HepG2 (cell line): ENCODE measurements around the gene SCRT2. TPM values are rescaled to one million over a fixed set of nuclear protein-coding genes. Genes with fewer than 3 reads are reported as not detected.

Experiments
- ARID4A ChIP-seq: sonication (generic); formaldehyde crosslinking; IDR thresholded peaks from 2 replicates; pipeline ENCODE4 v1.5.0; 2020; ENCODE audit warnings: mild to moderate bottlenecking, missing genetic modification reagents, borderline replicate concordance
- FOXC1 ChIP-seq: sonication (generic); formaldehyde crosslinking; IDR thresholded peaks from 2 replicates; pipeline ENCODE4 v1.8.0; 2022; ENCODE audit warnings: mild to moderate bottlenecking, missing genetic modification reagents, borderline replicate concordance
- POLR2A ChIP-seq, 2 experiments: IDR thresholded peaks; 2 replicates each; pipeline ENCODE4 v1.6.1; 2011; ENCODE audit warnings: low read depth in 2 of 2, low read length in 2 of 2, mild to moderate bottlenecking in 1 of 2, moderate library complexity in 1 of 2; ENCODE audit not compliant: insufficient read depth in 1 of 2
- RELA ChIP-seq: sonication (generic); formaldehyde crosslinking; IDR thresholded peaks from 2 replicates; pipeline ENCODE4 v1.4.0; 2020; ENCODE audit warnings: missing genetic modification reagents
- REST ChIP-seq, 2 experiments: IDR thresholded peaks; 2 replicates each; pipeline ENCODE4 v1.6.1; 2011 to 2012; ENCODE audit warnings: low read length in 2 of 2, borderline replicate concordance in 1 of 2, low read depth in 1 of 2, mild to moderate bottlenecking in 1 of 2, moderate library complexity in 1 of 2
- TIGD3 ChIP-seq: sonication (generic); formaldehyde crosslinking; IDR thresholded peaks from 2 replicates; pipeline ENCODE4 v1.5.1; 2020; ENCODE audit warnings: mild to moderate bottlenecking, missing genetic modification reagents, borderline replicate concordance
- ZBTB37 ChIP-seq: sonication (generic); formaldehyde crosslinking; IDR thresholded peaks from 2 replicates; pipeline ENCODE4 v1.4.0; 2020; ENCODE audit warnings: mild to moderate bottlenecking, missing genetic modification reagents
- ZNF142 ChIP-seq: sonication (generic); formaldehyde crosslinking; IDR thresholded peaks from 2 replicates; pipeline ENCODE4 v1.4.0; 2020; ENCODE audit warnings: missing genetic modification reagents
- polyA plus RNA-seq, 8 experiments: library from polyadenylated mRNA; depleted of rRNA in 3 of 8; stranded (reverse) in 7 of 8; unstranded in 1 of 8; fragments of >200 nt; fragmentation: Illumina TruSeq in 4 of 8; extraction: Trizol in 4 of 8; gene quantifications; 2 replicates each; pipeline versions ENCODE4 v1.2.1 to v1.2.3, GENCODE V29; 2011 to 2016; ENCODE audit warnings: low read depth in 4 of 8, missing spikeins in 1 of 8, mixed read lengths in 1 of 8; ENCODE audit not compliant: insufficient read depth in 1 of 8
- total RNA-seq, 5 experiments: library from RNA; depleted of rRNA; stranded (reverse); fragments of >200 nt; fragmentation: Illumina TruSeq; extraction: Trizol; gene quantifications; 2 replicates each; pipeline ENCODE4 v1.2.3, GENCODE V29; 2016; ENCODE audit warnings: low read depth in 1 of 5

The SCRT2 gene
- total and polyA plus RNA-seq, 2 of the 13 experiments (the other 11 are each of a cell fraction or from before 2014, with no cell fraction given), result not detected

- TF ChIP-seq REST (IDR thresholded peaks at IDR 0.05; ENCODE audit: borderline replicate concordance in 1 of 2, low read depth in 1 of 2, low read length in 2 of 2) (peak in 1 of 2 experiments; percentile 52; a peak in 2 of 4 replicates), RELA (CRISPR knock-in tag) (no peak), FOXC1 (CRISPR knock-in tag) (peak; percentile 26; the same call in 1 of the 2 replicates), ARID4A (CRISPR knock-in tag) (peak; percentile 81; the same call in 1 of the 2 replicates), ZNF142 (peak; percentile 63; the same call in 1 of the 2 replicates), POLR2A (IDR thresholded peaks at IDR 0.05; ENCODE audit: insufficient read depth in 1 of 2, low read depth in 2 of 2, low read length in 2 of 2) (peak; percentile 43 to 53; a peak in 2 of 4 replicates), TIGD3 (CRISPR knock-in tag) (no peak), ZBTB37 (peak; percentile 63; the same call in 1 of the 2 replicates)
Measured at GRCh38 chr20:645318-646106, 30.1 kb downstream of the SCRT2 start (continued).
